ENCODE measurements around the gene GGTLC1. TPM values are rescaled to one million over a fixed set of nuclear protein-coding genes. Genes with fewer than 3 reads are reported as not detected.
"Not testable (repeated sequence)": the region's sequence is repeated elsewhere in the genome, so short reads cannot be mapped to it uniquely, and the experiment has no call there.

Gene GGTLC1
- total RNA-seq, 2 donors from 2014 or later = not detected

DNA sequence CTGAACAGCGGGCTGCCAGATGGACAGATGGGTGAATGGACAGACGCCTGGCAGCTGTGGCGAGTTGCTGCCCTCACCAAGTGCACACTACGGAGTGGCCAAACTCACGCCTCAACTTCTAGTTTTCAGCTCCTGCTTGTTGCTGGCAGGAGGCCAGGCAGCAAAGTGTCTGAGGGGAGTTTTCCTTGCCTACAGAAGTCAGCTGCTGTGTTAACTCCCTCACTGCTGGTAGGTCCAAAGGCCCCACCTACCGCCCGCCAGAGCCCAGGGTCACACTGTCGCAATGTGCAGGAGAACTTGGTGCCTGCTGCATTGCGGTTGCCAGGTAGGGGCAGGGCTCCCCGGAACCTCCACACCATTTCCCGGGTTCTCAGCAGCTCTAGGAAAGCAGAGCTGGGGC lies 7.6 kb downstream of the GGTLC1 start:
- not testable (repeated sequence) for H3K9me3 Mint-ChIP-seq, H3K36me3 Mint-ChIP-seq

GRCh38 chr20:23979899-23980811 lies 8.4 kb downstream of the GGTLC1 start:
- H3K27ac Mint-ChIP-seq; H3K9me3 Mint-ChIP-seq; DNase-seq (ENCODE audit: low spot score in 2 of 2); H3K36me3 Mint-ChIP-seq; ATAC-seq: not testable (repeated sequence)

More for the DNA sequence above, 7.6 kb downstream of the GGTLC1 start:
- ATAC-seq; DNase-seq (ENCODE audit: low spot score in 2 of 2); H3K27ac Mint-ChIP-seq: not testable (repeated sequence)

- not testable (repeated sequence) for H3K9me3 Mint-ChIP-seq; DNase-seq (ENCODE audit: low spot score in 2 of 2); ATAC-seq; H3K27ac Mint-ChIP-seq; H3K36me3 Mint-ChIP-seq
Observed at GRCh38 chr20:23979380-23979779, 9.2 kb downstream of the GGTLC1 start.

GRCh38 chr20:23978457-23978856 lies 10.1 kb downstream of the GGTLC1 start:
- not testable (repeated sequence) for ATAC-seq; H3K27ac Mint-ChIP-seq; DNase-seq (ENCODE audit: low spot score in 2 of 2); H3K9me3 Mint-ChIP-seq; H3K36me3 Mint-ChIP-seq

DNA sequence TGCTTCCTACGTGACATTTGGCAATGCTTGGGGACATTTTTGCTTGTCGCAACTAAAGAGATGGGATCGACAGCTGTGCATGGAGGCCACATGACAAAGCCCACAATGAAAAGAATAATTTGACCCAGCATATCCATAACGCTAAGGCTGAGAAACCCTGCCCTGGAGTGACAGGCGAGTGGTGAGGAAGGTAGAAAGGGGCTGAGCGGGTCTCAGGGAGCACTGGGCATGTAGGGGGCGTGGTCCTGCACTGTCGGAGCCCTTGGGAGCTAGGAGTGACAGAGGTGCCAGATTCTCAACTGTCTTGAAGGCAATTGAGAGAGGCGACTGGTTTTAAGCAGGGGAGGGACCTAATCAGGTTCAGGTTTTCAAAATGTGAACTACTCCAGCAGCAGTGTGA lies 13.6 kb downstream of the GGTLC1 start:
- ATAC-seq = no peak

GRCh38 chr20:23971310-23971709 lies 17.3 kb downstream of the GGTLC1 start:
- Mint-ChIP-seq H3K36me3 (peaks cover 3 to 4% of the 10 kb centered on the region in 2 donors), H3K9me3 (peaks cover 2 to 9% of the 10 kb centered on the region in 2 donors), H3K27ac (no peak overlapping the region)
- no peak for ATAC-seq
- DNase-seq (ENCODE audit: low spot score in 2 of 2) = no peak

More for the DNA sequence above, 13.6 kb downstream of the GGTLC1 start:
- no peak for DNase-seq (ENCODE audit: low spot score in 2 of 2)
- H3K27ac Mint-ChIP-seq = no peak overlapping the region
- H3K36me3 Mint-ChIP-seq = no peaks in the 10 kb centered on the region
- no peaks in the 10 kb centered on the region for H3K9me3 Mint-ChIP-seq

DNA sequence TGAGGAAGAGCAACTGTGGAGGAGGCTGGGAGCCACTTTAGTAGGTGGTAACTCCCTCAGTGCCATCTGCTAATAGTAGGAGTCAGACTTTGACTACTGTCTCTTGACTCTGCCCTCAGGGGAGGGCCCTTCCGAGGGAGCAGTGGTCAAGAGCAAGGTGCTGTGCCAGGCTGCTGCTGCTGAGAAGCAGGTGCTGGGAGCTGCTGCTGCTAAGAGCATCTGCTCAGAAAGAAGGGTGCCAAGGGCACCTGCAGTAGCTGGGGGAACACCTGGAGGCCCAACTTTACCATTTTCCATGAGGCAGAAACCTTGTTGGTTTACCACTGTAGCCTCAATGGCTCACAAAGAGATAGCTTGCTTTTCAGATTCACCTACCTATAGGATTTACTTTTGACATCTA lies 18.5 kb downstream of the GGTLC1 start:
- Mint-ChIP-seq H3K36me3 (peaks cover 6 to 13% of the 10 kb centered on the region in 2 donors), H3K27ac (no peak overlapping the region), H3K9me3 (peaks cover 3 to 19% of the 10 kb centered on the region in 2 donors)
- DNase-seq (ENCODE audit: low spot score in 2 of 2) (no peak), ATAC-seq (no peak)

DNA sequence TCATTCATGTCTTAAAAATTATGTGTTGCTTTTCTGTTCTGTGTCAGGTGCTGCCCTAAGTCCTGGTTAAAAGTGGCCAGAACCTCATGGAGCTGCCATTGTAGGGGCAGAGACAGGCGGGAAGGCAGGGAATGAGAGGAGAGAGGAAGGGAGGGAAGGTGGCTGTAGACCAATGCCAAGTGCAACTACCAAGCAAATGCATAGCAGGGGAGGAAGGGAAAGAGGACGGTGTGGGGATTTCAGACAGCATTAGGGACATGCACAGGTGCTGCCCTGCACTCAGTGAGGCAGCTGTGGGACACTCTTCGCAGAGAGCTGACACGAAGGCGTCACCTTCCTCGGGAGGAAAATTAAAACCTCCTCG lies 21.0 kb downstream of the GGTLC1 start:
- peak overlapping the region in 1 of 2 donors; percentile 78 for H3K27ac Mint-ChIP-seq
- peaks cover 6 to 27% of the 10 kb centered on the region in 2 donors for H3K9me3 Mint-ChIP-seq
- DNase-seq (ENCODE audit: low spot score in 2 of 2) = no peak
- peaks cover 11 to 18% of the 10 kb centered on the region in 2 donors for H3K36me3 Mint-ChIP-seq
- ATAC-seq = no peak

- Mint-ChIP-seq H3K9me3 (peaks cover 6 to 27% of the 10 kb centered on the region in 2 donors), H3K27ac (peak overlapping the region in 1 of 2 donors; percentile 78), H3K36me3 (peaks cover 11 to 18% of the 10 kb centered on the region in 2 donors)
- DNase-seq (ENCODE audit: low spot score in 2 of 2) (no peak), ATAC-seq (no peak)
Observed at GRCh38 chr20:23966927-23967615, 21.5 kb downstream of the GGTLC1 start.

DNA sequence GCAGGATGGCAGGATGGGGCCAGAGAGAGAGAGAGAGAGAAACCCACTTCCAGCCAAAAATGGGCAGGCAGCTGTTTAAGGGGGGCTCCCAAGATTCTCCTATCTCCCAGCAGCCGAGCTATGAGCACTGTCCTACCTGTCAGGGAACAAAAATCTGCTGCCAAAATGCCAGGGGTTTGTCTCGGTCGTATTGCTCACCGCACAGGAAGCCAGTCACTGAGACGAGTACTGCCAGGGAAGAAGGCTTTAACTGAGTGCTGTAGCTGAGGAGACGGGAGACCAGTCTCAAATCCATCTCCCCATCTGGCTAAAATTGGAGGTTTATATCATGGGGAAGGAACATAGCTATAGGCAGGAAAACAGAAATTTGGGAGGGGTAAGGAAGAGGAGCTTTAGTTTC lies 22.3 kb downstream of the GGTLC1 start:
- ATAC-seq = no peak
- Mint-ChIP-seq H3K27ac (no peak overlapping the region), H3K9me3 (peaks cover 6 to 27% of the 10 kb centered on the region in 2 donors), H3K36me3 (peaks cover 11 to 18% of the 10 kb centered on the region in 2 donors)
- DNase-seq (ENCODE audit: low spot score in 2 of 2) = no peak

- DNase-seq (ENCODE audit: low spot score in 2 of 2) = no peak
- Mint-ChIP-seq H3K27ac (no peak overlapping the region), H3K9me3 (peaks cover 6 to 31% of the 10 kb centered on the region in 2 donors), H3K36me3 (peaks cover 11 to 18% of the 10 kb centered on the region in 2 donors)
- no peak for ATAC-seq
Observed at GRCh38 chr20:23963941-23964340, 24.6 kb downstream of the GGTLC1 start.

- DNase-seq (ENCODE audit: low spot score in 2 of 2) (no peak), ATAC-seq (no peak)
- Mint-ChIP-seq H3K36me3 (peaks cover 11 to 18% of the 10 kb centered on the region in 2 donors), H3K9me3 (peaks cover 6 to 28% of the 10 kb centered on the region in 2 donors), H3K27ac (no peak overlapping the region)
Observed at GRCh38 chr20:23962272-23962671, 26.3 kb downstream of the GGTLC1 start.

- ATAC-seq (no peak), DNase-seq (ENCODE audit: low spot score in 2 of 2) (no peak)
- peaks cover 3 to 9% of the 10 kb centered on the region in 2 donors for H3K9me3 Mint-ChIP-seq
- no peak overlapping the region for H3K27ac Mint-ChIP-seq
- peaks cover 5 to 6% of the 10 kb centered on the region in 2 donors for H3K36me3 Mint-ChIP-seq
Observed at GRCh38 chr20:23959054-23959453, 29.5 kb downstream of the GGTLC1 start.

DNA sequence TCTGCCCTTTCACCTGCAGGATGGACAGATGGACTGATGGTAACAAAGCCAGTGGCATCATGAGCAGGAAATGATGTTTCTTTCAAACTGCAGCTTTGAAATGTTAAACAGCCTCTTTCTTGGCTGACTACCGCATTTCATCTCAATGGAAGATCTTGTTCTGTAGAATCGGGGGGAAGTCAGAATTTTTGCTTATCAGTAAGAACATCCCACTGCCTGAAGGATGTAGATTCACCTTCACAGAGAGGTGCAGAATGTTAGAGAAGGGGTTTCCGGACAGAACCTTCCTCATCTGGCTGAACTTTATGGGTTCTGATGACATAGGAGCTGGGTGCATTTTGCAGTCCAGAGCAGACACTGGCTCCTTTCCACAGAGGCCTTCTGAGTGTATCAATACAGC lies 32.7 kb downstream of the GGTLC1 start:
- ATAC-seq = no peak
- Mint-ChIP-seq H3K36me3 (no peaks in the 10 kb centered on the region), H3K27ac (no peak overlapping the region), H3K9me3 (peaks cover 0 to 4% of the 10 kb centered on the region in 2 donors)
- no peak for DNase-seq (ENCODE audit: low spot score in 2 of 2)

GRCh38 chr20:23954008-23954745 lies 34.4 kb downstream of the GGTLC1 start:
- no peak for ATAC-seq
- H3K27ac Mint-ChIP-seq = no peak overlapping the region
- H3K9me3 Mint-ChIP-seq = no peaks in the 10 kb centered on the region
- DNase-seq (ENCODE audit: low spot score in 2 of 2) = no peak
- H3K36me3 Mint-ChIP-seq = no peaks in the 10 kb centered on the region

- Mint-ChIP-seq H3K9me3 (no peaks in the 10 kb centered on the region), H3K27ac (no peak overlapping the region), H3K36me3 (no peaks in the 10 kb centered on the region)
- DNase-seq (ENCODE audit: low spot score in 2 of 2) (no peak), ATAC-seq (no peak)
Observed at GRCh38 chr20:23946206-23946605, 42.4 kb downstream of the GGTLC1 start.

- no peak overlapping the region for H3K27ac Mint-ChIP-seq
- no peak for DNase-seq (ENCODE audit: low spot score in 2 of 2)
- no peak for ATAC-seq
- H3K36me3 Mint-ChIP-seq = no peaks in the 10 kb centered on the region
- no peaks in the 10 kb centered on the region for H3K9me3 Mint-ChIP-seq
Observed at GRCh38 chr20:23943304-23943703, 45.3 kb downstream of the GGTLC1 start.

All from activated naive CD4-positive, alpha-beta T cell treated with anti-CD3 and anti-CD28 coated beads, Interleukin-2, amount 50 U/mL, for 72 hours (primary cell).